ENCODE measurements around the gene NRXN3. TPM values are rescaled to one million over a fixed set of nuclear protein-coding genes. Genes with fewer than 3 reads are reported as not detected.

Gene NRXN3
- total RNA-seq, 1 experiment from 2014 or later = not detected

DNA sequence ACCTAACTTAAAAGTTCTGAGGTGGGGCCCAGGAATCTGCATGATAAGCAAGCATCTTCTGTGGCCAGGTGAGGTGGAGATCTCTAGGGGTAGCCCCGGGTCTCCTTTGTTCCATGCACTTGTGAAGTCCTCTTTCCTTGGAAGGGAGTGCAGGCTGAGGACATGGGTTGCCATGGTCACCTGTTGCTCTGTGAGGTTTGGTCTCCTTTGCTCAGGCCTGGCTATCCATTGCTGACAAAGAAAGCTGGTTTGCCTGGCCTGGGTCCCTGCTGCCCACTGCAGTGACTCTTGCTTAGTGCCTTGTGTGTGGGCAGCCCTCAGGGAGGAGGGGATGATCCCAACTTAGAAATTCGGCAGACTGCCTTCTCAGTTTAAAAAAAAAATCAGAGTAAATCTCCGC, 11.1 kb downstream of the NRXN3 start:
- ChIA-PET CTCF (no interaction called here), POLR2A (ENCODE audit: unreplicated experiment) (no interaction called here)
- no peaks in the 10 kb centered on the region for H3F3A ChIP-seq (ENCODE audit: insufficient read depth, low read depth)

DNA sequence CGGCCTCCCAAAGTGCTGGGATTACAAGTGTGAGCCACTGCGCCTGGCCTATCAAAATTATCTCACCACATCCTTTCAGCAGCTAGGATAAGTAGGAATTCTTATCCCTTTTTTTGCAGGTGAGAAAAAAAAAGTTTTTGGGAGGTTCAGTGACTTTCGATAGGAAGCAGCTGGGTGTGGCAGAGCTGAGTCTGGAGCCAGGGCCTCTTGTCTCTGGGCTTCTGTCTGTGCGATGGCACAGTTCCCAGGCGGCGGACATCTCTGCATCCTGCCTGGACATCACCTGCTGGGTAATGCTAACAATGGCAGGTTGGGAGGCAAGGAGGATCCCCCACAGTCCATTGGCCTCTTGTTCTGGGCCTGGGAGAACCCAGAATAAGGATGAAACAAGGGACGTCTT, 12.5 kb downstream of the NRXN3 start:
- Histone ChIP-seq H3K4me1 (replicated peaks; ENCODE audit: insufficient read depth) (no peaks in the 10 kb centered on the region), H4K20me1 (ENCODE audit: insufficient read depth) (no peaks in the 10 kb centered on the region), H2AFZ (no peak overlapping the region), H3K9me2 (ENCODE audit: insufficient read depth) (no peaks in the 10 kb centered on the region), H3K4me2 (no peak overlapping the region), H3K79me2 (ENCODE audit: low read depth) (no peaks in the 10 kb centered on the region), H3K27me3 (ENCODE audit: insufficient read depth, low read depth) (peaks cover 80% of the 10 kb centered on the region), H3F3A (ENCODE audit: insufficient read depth, low read depth) (no peaks in the 10 kb centered on the region), H3K9me3 (ENCODE audit: insufficient read depth, low read depth) (no peaks in the 10 kb centered on the region), H3K27ac (no peak overlapping the region), H3K4me3 (no peak overlapping the region), H3K36me3 (ENCODE audit: low read depth) (no peaks in the 10 kb centered on the region)
- TF ChIP-seq, protein P1, sequence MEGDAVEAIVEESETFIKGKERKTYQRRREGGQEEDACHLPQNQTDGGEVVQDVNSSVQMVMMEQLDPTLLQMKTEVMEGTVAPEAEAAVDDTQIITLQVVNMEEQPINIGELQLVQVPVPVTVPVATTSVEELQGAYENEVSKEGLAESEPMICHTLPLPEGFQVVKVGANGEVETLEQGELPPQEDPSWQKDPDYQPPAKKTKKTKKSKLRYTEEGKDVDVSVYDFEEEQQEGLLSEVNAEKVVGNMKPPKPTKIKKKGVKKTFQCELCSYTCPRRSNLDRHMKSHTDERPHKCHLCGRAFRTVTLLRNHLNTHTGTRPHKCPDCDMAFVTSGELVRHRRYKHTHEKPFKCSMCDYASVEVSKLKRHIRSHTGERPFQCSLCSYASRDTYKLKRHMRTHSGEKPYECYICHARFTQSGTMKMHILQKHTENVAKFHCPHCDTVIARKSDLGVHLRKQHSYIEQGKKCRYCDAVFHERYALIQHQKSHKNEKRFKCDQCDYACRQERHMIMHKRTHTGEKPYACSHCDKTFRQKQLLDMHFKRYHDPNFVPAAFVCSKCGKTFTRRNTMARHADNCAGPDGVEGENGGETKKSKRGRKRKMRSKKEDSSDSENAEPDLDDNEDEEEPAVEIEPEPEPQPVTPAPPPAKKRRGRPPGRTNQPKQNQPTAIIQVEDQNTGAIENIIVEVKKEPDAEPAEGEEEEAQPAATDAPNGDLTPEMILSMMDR (conservative IDR thresholded peaks at IDR 0.05) = no peak
- TF ChIP-seq EZH2 (IDR thresholded peaks at IDR 0.05; ENCODE audit: low read depth) = no peak
- intact Hi-C loops (cut with micrococcal nuclease; ENCODE audit: unreplicated experiment) = no loop called here
- POLR2A ChIA-PET (ENCODE audit: unreplicated experiment) = no interaction called here
- no TSS peak for BruUV-seq (replicated peaks)
- CTCF ChIA-PET = no interaction called here
- no peak for DNase-seq

More for the DNA sequence above, 11.1 kb downstream of the NRXN3 start:
- H2AFZ ChIP-seq = no peak overlapping the region
- no peaks in the 10 kb centered on the region for H3K9me2 ChIP-seq (ENCODE audit: insufficient read depth)
- intact Hi-C loops (cut with micrococcal nuclease; ENCODE audit: unreplicated experiment) = no loop called here
- H3K9me3 ChIP-seq (ENCODE audit: insufficient read depth, low read depth) = no peaks in the 10 kb centered on the region
- no peak for DNase-seq
- H3K27ac ChIP-seq = no peak overlapping the region
- no peaks in the 10 kb centered on the region for H3K4me1 ChIP-seq (replicated peaks; ENCODE audit: insufficient read depth)
- no peak overlapping the region for H3K4me2 ChIP-seq
- TF ChIP-seq, protein P1 (conservative IDR thresholded peaks at IDR 0.05) = no peak
- no peak for TF ChIP-seq EZH2 (IDR thresholded peaks at IDR 0.05; ENCODE audit: low read depth)
- no peaks in the 10 kb centered on the region for H4K20me1 ChIP-seq (ENCODE audit: insufficient read depth)
- no TSS peak for BruUV-seq (replicated peaks)
- no peaks in the 10 kb centered on the region for H3K36me3 ChIP-seq (ENCODE audit: low read depth)
- H3K27me3 ChIP-seq (ENCODE audit: insufficient read depth, low read depth) = peaks cover 77% of the 10 kb centered on the region
- no peaks in the 10 kb centered on the region for H3K79me2 ChIP-seq (ENCODE audit: low read depth)
- no peak overlapping the region for H3K4me3 ChIP-seq

DNA sequence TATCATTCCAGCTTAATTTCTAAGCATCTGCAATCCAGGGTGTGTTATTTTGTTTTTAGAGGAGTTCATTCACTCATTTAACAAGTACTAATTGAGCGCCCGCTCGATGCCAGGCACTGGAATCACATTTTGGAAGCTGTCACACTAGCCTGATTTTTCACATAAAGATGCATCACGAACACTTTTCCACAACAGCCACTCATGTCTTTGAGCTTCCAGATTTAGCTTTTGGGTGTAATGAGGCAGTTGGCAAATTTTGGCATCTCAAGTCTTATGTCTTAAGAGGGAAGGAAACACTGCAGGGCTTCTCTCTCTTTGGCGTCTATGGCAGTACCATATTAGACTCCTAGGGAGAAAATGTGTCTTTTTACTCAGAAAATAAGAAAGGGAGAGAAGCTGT, 14.0 kb downstream of the NRXN3 start:
- Histone ChIP-seq H3F3A (ENCODE audit: insufficient read depth, low read depth) (no peaks in the 10 kb centered on the region), H3K4me1 (replicated peaks; ENCODE audit: insufficient read depth) (no peaks in the 10 kb centered on the region), H3K9me3 (ENCODE audit: insufficient read depth, low read depth) (no peaks in the 10 kb centered on the region), H3K79me2 (ENCODE audit: low read depth) (no peaks in the 10 kb centered on the region), H3K27me3 (ENCODE audit: insufficient read depth, low read depth) (peaks cover 79% of the 10 kb centered on the region), H3K4me3 (no peak overlapping the region), H2AFZ (no peak overlapping the region), H4K20me1 (ENCODE audit: insufficient read depth) (no peaks in the 10 kb centered on the region), H3K9me2 (ENCODE audit: insufficient read depth) (no peaks in the 10 kb centered on the region), H3K27ac (no peak overlapping the region), H3K36me3 (ENCODE audit: low read depth) (no peaks in the 10 kb centered on the region), H3K4me2 (no peak overlapping the region)
- DNase-seq = no peak
- ChIA-PET POLR2A (ENCODE audit: unreplicated experiment) (no interaction called here), CTCF (no interaction called here)
- intact Hi-C loops (cut with micrococcal nuclease; ENCODE audit: unreplicated experiment) = no loop called here
- TF ChIP-seq, protein P1 (conservative IDR thresholded peaks at IDR 0.05) = no peak
- no peak for TF ChIP-seq EZH2 (IDR thresholded peaks at IDR 0.05; ENCODE audit: low read depth)
- BruUV-seq (replicated peaks) = no TSS peak

Data from PC-9 (cell line).